DND-41 (cell line): Measurements from ENCODE around the gene POU2F1.

Source experiments
- EZH2 ChIP-seq: IDR thresholded peaks from 3 replicates; pipeline ENCODE4 v1.6.1; 2012; ENCODE audit warnings: borderline replicate concordance, low read depth, mild to moderate bottlenecking, moderate library complexity, low read length, inconsistent platforms; ENCODE audit not compliant: severe bottlenecking
- TF ChIP-seq, protein P1 (sequence below): IDR thresholded peaks from 2 replicates; pipeline ENCODE4 v1.5.1; 2012; ENCODE audit warnings: borderline replicate concordance, low read length, moderate library complexity, mild to moderate bottlenecking; ENCODE audit not compliant: poor library complexity, severe bottlenecking; ENCODE audit errors: extremely low read depth

GRCh38 chr1:167413328-167413727, 192.6 kb downstream of the POU2F1 start:
- TF ChIP-seq, protein P1, sequence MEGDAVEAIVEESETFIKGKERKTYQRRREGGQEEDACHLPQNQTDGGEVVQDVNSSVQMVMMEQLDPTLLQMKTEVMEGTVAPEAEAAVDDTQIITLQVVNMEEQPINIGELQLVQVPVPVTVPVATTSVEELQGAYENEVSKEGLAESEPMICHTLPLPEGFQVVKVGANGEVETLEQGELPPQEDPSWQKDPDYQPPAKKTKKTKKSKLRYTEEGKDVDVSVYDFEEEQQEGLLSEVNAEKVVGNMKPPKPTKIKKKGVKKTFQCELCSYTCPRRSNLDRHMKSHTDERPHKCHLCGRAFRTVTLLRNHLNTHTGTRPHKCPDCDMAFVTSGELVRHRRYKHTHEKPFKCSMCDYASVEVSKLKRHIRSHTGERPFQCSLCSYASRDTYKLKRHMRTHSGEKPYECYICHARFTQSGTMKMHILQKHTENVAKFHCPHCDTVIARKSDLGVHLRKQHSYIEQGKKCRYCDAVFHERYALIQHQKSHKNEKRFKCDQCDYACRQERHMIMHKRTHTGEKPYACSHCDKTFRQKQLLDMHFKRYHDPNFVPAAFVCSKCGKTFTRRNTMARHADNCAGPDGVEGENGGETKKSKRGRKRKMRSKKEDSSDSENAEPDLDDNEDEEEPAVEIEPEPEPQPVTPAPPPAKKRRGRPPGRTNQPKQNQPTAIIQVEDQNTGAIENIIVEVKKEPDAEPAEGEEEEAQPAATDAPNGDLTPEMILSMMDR: no peak
- TF ChIP-seq EZH2: no peak
